Measurements from ENCODE around the gene AKR1B1. TPM values are rescaled to one million over a fixed set of nuclear protein-coding genes. Genes with fewer than 3 reads are reported as not detected.
"Not testable (repeated sequence)": the region's sequence is repeated elsewhere in the genome, so short reads cannot be mapped to it uniquely, and the experiment has no call there.

The AKR1B1 gene
- total RNA-seq, 4 donors from 2014 or later: 106 to 183 (median 117) TPM

- H3K27ac ChIP-seq: no peak overlapping the region
- H3K27me3 ChIP-seq: no peaks in the 10 kb centered on the region
- no peak overlapping the region for H3K4me3 ChIP-seq
- TF ChIP-seq POLR2A (IDR thresholded peaks at IDR 0.05) (no peak), CTCF (IDR thresholded peaks at IDR 0.05) (no peak), EP300 (IDR thresholded peaks at IDR 0.05) (no peak)
- H3K4me1 ChIP-seq: no peaks in the 10 kb centered on the region
- no peak for DNase-seq (ENCODE audit: low spot score in 2 of 2)
- 75 to 79% methylated on average over 2 of the region's 2 CpGs for WGBS, 2 donors
- H3K36me3 ChIP-seq: no peaks in the 10 kb centered on the region
- no peaks in the 10 kb centered on the region for H3K9me3 ChIP-seq
These were observed 41.5 kb upstream of the AKR1B1 start for GRCh38 chr7:134500406-134500805.

DNA sequence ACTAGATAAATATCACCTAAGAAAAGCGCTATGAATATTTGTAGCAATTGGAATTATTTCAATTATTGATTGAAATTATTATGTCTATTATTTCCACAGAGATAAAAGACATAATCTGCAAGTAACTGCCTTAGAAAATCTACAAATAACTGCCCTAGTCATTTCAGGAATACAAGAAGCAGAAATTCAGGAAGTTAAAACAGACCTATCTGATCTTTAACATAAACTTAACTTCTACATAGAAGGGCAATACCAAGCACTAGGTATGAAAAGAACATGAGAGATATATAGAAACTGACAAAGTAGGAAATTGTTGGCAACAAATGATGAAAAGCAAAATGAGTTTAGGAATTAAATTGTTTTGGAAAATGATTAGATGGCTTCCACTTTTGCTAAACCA lies 36.6 kb upstream of the AKR1B1 start:
- WGBS, 2 donors: 88 to 91% methylated on average over 1 of the region's 1 CpG
- TF ChIP-seq CTCF (IDR thresholded peaks at IDR 0.05) (no peak), EP300 (IDR thresholded peaks at IDR 0.05) (no peak), POLR2A (IDR thresholded peaks at IDR 0.05) (no peak)

GRCh38 chr7:134493091-134493490 lies 34.2 kb upstream of the AKR1B1 start:
- Histone ChIP-seq H3K4me3 (no peak overlapping the region), H3K4me1 (no peaks in the 10 kb centered on the region), H3K27ac (no peak overlapping the region), H3K36me3 (no peaks in the 10 kb centered on the region), H3K9me3 (no peaks in the 10 kb centered on the region), H3K27me3 (no peaks in the 10 kb centered on the region)
- no peak for DNase-seq (ENCODE audit: low spot score in 2 of 2)
- TF ChIP-seq POLR2A (IDR thresholded peaks at IDR 0.05) (no peak), EP300 (IDR thresholded peaks at IDR 0.05) (no peak), CTCF (IDR thresholded peaks at IDR 0.05) (no peak)
- 78 to 85% methylated on average over 2 of the region's 2 CpGs for WGBS, 2 donors

More for the DNA sequence above, 36.6 kb upstream of the AKR1B1 start:
- H3K36me3 ChIP-seq: no peaks in the 10 kb centered on the region
- H3K4me1 ChIP-seq: no peaks in the 10 kb centered on the region
- no peak overlapping the region for H3K27ac ChIP-seq
- H3K27me3 ChIP-seq: no peaks in the 10 kb centered on the region
- no peaks in the 10 kb centered on the region for H3K9me3 ChIP-seq
- DNase-seq (ENCODE audit: low spot score in 2 of 2): no peak
- H3K4me3 ChIP-seq: no peak overlapping the region

DNA sequence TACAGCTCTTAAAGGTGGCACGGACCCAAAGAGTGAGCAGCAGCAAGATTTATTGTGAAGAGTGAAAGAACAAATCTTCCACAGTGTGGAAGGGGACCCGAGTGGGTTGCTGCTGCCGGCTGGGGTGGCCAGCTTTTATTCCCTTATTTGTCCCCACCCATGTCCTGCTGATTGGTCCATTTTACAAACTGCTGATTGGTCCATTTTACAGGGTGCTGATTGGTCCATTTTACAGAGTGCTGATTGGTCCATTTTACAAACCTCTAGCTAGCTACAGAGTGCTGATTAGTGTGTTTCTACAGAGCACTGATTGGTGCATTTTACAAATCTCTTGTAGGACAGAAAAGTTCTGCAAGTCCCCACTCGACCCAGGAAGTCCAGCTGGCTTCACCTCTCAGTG lies 28.8 kb upstream of the AKR1B1 start:
- not testable (repeated sequence) for H3K9me3 ChIP-seq; H3K27ac ChIP-seq; H3K4me1 ChIP-seq; H3K36me3 ChIP-seq; H3K27me3 ChIP-seq; DNase-seq (ENCODE audit: low spot score in 2 of 2); H3K4me3 ChIP-seq
- 74 to 83% methylated on average over 4 of the region's 4 CpGs for WGBS, 2 donors

GRCh38 chr7:134485203-134485602 lies 26.3 kb upstream of the AKR1B1 start:
- Histone ChIP-seq H3K36me3 (no peaks in the 10 kb centered on the region), H3K4me1 (peaks cover 0 to 10% (median 5%) of the 10 kb centered on the region in 4 donors), H3K27ac (no peak overlapping the region), H3K27me3 (no peaks in the 10 kb centered on the region), H3K9me3 (peaks cover 0 to 2% (median 0%) of the 10 kb centered on the region in 4 donors), H3K4me3 (no peak overlapping the region)
- TF ChIP-seq CTCF (IDR thresholded peaks at IDR 0.05): no peak
- TF ChIP-seq EP300 (IDR thresholded peaks at IDR 0.05): no peak
- TF ChIP-seq POLR2A (IDR thresholded peaks at IDR 0.05): no peak
- DNase-seq (ENCODE audit: low spot score in 2 of 2): no peak
- 90 to 96% methylated on average over 6 of the region's 6 CpGs for WGBS, 2 donors

DNA sequence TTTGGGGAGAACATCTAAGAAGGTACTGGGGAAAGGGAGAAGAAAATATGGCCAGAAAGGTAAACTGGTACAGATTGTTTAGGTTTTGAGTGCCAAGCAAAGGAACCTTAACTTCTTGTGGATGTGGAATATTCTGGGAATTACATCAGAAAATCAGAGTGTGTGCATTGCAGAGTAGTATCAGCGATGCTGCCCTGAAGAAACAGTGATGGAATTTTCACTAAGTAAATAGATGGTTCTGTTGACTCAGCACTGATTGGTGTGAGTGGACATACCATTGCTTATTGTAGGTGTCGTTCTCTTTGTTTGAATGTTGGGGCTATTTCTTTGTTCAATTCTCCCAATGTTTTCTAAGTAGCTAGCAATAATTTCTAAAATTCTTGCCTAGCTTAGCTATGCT lies 24.4 kb upstream of the AKR1B1 start:
- peaks cover 0 to 10% (median 5%) of the 10 kb centered on the region in 4 donors for H3K4me1 ChIP-seq
- no peaks in the 10 kb centered on the region for H3K27me3 ChIP-seq
- H3K36me3 ChIP-seq: no peaks in the 10 kb centered on the region
- no peak for DNase-seq (ENCODE audit: low spot score in 2 of 2)
- 67 to 72% methylated on average over 2 of the region's 2 CpGs for WGBS, 2 donors
- TF ChIP-seq CTCF (IDR thresholded peaks at IDR 0.05) (no peak), POLR2A (IDR thresholded peaks at IDR 0.05) (no peak), EP300 (IDR thresholded peaks at IDR 0.05) (no peak)
- no peak overlapping the region for H3K27ac ChIP-seq
- no peak overlapping the region for H3K4me3 ChIP-seq
- peaks cover 0 to 2% (median 0%) of the 10 kb centered on the region in 4 donors for H3K9me3 ChIP-seq
